ENCODE data around the gene PUS1. TPM values are rescaled to one million over a fixed set of nuclear protein-coding genes. Genes with fewer than 3 reads are reported as not detected.

The PUS1 gene
- polyA plus RNA-seq, 1 experiment = 11.4 TPM

GRCh38 chr12:131929581-131930456, 743 bp downstream of the PUS1 start:
- Histone ChIP-seq H3K27me3 (ENCODE audit: control insufficient read depth, insufficient read depth, low read length) (no peaks in the 10 kb centered on the region), H3K9me3 (ENCODE audit: control insufficient read depth, insufficient read depth, low read length) (peaks cover 12% of the 10 kb centered on the region; the same call in 1 of the 2 replicates), H3K27ac (ENCODE audit: low read depth, low read length) (peak overlapping the region; percentile 21), H3K4me3 (ENCODE audit: low read depth, low read length) (peak overlapping the region; percentile 90)
- CTCF ChIA-PET = no interaction called here
- DNase-seq (ENCODE audit: low read depth, low spot score) = no peak
- POLR2A ChIA-PET = interaction anchor here (0.5 to 1.0 kb wide), 4 partner anchors 20 to 100 kb away, joined by 3 to 4 read pairs (median 3); partner anchors contain the start of gene EP400
- TF ChIP-seq CTCF (IDR thresholded peaks at IDR 0.05; ENCODE audit: low read depth, low read length) = no peak

DNA sequence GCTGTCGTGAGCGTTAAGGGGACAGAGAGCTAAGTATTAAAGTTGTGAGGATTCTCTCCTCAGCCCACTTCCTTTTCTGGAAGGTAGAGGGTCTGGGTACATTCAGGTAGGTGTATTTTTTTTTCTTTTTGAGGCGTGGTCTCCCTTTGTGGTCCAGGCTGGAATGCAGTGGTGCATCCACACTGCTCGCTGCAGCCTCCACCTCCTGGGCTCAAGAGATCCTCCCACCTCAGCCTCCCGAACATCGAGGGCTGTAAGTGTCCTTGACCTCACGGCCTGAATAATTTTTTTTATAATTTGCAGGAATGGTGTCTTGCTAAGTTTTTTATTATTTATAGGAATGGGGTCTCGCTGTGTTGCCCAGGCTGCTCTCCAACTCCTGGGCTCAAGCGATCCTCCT, 1.4 kb downstream of the PUS1 start:
- no peak for TF ChIP-seq CTCF (IDR thresholded peaks at IDR 0.05; ENCODE audit: low read depth, low read length)
- Histone ChIP-seq H3K4me3 (ENCODE audit: low read depth, low read length) (peak overlapping the region; percentile 90), H3K9me3 (ENCODE audit: control insufficient read depth, insufficient read depth, low read length) (peaks cover 12% of the 10 kb centered on the region; the same call in 1 of the 2 replicates), H3K27ac (ENCODE audit: low read depth, low read length) (no peak overlapping the region), H3K27me3 (ENCODE audit: control insufficient read depth, insufficient read depth, low read length) (no peaks in the 10 kb centered on the region)
- ChIA-PET CTCF (no interaction called here), POLR2A (interaction anchor here (1.0 kb wide), 1 partner anchor 77 kb away, joined by 3 read pairs; no protein-coding TSS in a partner anchor)
- DNase-seq (ENCODE audit: low read depth, low spot score) = no peak

DNA sequence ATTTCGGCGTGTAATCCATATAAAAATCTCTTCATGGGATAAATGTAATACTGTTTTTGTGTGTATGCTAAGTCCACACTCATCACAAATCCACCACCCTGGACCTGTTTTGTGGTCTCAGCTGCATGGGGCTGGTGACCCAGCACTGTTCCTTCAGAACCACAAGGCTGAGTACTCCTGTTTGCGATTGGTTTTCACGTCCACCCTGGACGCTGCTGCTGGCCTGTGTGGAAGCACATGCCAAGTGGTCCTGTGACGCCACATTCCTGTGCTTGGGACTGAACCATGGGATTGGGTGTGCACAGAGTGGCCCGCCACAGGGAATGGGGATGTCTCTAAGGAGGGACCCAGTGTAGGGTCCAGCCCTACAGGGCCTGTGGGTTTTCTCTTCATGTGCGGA, 4.3 kb downstream of the PUS1 start:
- ChIA-PET POLR2A (no interaction called here), CTCF (no interaction called here)

GRCh38 chr12:131934535-131934934, 5.5 kb downstream of the PUS1 start:
- Histone ChIP-seq H3K9me3 (ENCODE audit: control insufficient read depth, insufficient read depth, low read length) (no peaks in the 10 kb centered on the region), H3K27me3 (ENCODE audit: control insufficient read depth, insufficient read depth, low read length) (no peaks in the 10 kb centered on the region), H3K4me3 (ENCODE audit: low read depth, low read length) (no peak overlapping the region), H3K27ac (ENCODE audit: low read depth, low read length) (no peak overlapping the region)
- ChIA-PET CTCF (no interaction called here), POLR2A (no interaction called here)
- no peak for TF ChIP-seq CTCF (IDR thresholded peaks at IDR 0.05; ENCODE audit: low read depth, low read length)
- DNase-seq (ENCODE audit: low read depth, low spot score) = no peak

More for the DNA sequence above, 4.3 kb downstream of the PUS1 start:
- DNase-seq (ENCODE audit: low read depth, low spot score) = no peak
- Histone ChIP-seq H3K27me3 (ENCODE audit: control insufficient read depth, insufficient read depth, low read length) (no peaks in the 10 kb centered on the region), H3K27ac (ENCODE audit: low read depth, low read length) (no peak overlapping the region), H3K4me3 (ENCODE audit: low read depth, low read length) (no peak overlapping the region), H3K9me3 (ENCODE audit: control insufficient read depth, insufficient read depth, low read length) (peaks cover 2% of the 10 kb centered on the region; the same call in 1 of the 2 replicates)
- no peak for TF ChIP-seq CTCF (IDR thresholded peaks at IDR 0.05; ENCODE audit: low read depth, low read length)

GRCh38 chr12:131938082-131938481, 9.0 kb downstream of the PUS1 start:
- TF ChIP-seq CTCF (IDR thresholded peaks at IDR 0.05; ENCODE audit: low read depth, low read length) = no peak
- DNase-seq (ENCODE audit: low read depth, low spot score) = no peak
- Histone ChIP-seq H3K27me3 (ENCODE audit: control insufficient read depth, insufficient read depth, low read length) (no peaks in the 10 kb centered on the region), H3K9me3 (ENCODE audit: control insufficient read depth, insufficient read depth, low read length) (no peaks in the 10 kb centered on the region; the same call in 1 of the 2 replicates), H3K4me3 (ENCODE audit: low read depth, low read length) (no peak overlapping the region), H3K27ac (ENCODE audit: low read depth, low read length) (no peak overlapping the region)
- ChIA-PET CTCF (no interaction called here), POLR2A (no interaction called here)
